ENCODE results near the gene ZNF526. TPM values are rescaled to one million over a fixed set of nuclear protein-coding genes. Genes with fewer than 3 reads are reported as not detected.

The ZNF526 gene
- polyA plus RNA-seq, 1 donor from 2014 or later = 2.1 TPM

DNA sequence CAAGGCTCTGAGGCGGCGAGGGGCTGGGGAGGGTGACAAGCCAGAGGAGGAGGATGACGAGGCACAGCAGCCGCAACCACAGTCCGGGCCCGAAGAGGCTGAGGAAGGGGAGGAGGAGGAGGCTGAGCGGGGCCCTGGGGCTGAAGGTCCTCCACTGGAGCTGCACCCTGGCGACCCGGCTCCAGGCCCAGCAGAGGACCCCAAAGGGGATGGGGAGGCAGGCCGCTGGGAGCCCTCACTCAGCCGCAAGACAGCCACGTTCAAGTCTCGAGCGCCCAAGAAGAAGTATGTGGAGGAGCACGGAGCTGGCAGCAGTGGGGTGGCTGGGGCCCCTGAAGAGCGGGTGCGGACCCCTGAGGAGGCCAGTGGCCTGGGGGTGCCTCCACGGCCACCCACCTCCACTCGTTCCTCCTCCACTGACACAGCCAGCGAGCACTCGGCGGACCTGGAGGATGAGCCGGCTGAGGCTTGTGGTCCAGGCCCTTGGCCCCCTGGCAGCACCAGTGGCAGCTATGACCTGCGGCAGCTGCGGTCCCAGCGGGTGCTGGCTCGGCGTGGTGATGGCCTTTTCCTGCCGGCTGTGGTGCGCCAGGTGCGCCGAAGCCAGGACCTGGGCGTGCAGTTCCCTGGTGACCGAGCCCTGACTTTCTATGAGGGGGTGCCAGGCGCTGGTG lies 51.9 kb downstream of the ZNF526 start:
- H3K4me3 ChIP-seq (ENCODE audit: low read length) = no peak overlapping the region
- no peaks in the 10 kb centered on the region for H3F3A ChIP-seq (ENCODE audit: insufficient read depth, low read length, poor library complexity, severe bottlenecking)
- no peak overlapping the region for H3K9ac ChIP-seq (ENCODE audit: low read length)
- no peaks in the 10 kb centered on the region for H3K27me3 ChIP-seq (ENCODE audit: insufficient read depth, low read depth, low read length)
- H4K20me1 ChIP-seq (ENCODE audit: insufficient read depth) = no peaks in the 10 kb centered on the region
- no peak overlapping the region for H2AFZ ChIP-seq (ENCODE audit: low read depth, low read length)
- H3K79me2 ChIP-seq (replicated peaks; ENCODE audit: insufficient read depth, low read length) = peaks cover 42% of the 10 kb centered on the region
- TF ChIP-seq MXI1 (conservative IDR thresholded peaks at IDR 0.05; ENCODE audit: poor library complexity, severe bottlenecking) = no peak
- TF ChIP-seq EP300 (conservative IDR thresholded peaks at IDR 0.05; ENCODE audit: poor library complexity, severe bottlenecking) = no peak
- no peak for TF ChIP-seq TAF1 (IDR thresholded peaks at IDR 0.05; ENCODE audit: low read depth)
- TF ChIP-seq, protein P1, sequence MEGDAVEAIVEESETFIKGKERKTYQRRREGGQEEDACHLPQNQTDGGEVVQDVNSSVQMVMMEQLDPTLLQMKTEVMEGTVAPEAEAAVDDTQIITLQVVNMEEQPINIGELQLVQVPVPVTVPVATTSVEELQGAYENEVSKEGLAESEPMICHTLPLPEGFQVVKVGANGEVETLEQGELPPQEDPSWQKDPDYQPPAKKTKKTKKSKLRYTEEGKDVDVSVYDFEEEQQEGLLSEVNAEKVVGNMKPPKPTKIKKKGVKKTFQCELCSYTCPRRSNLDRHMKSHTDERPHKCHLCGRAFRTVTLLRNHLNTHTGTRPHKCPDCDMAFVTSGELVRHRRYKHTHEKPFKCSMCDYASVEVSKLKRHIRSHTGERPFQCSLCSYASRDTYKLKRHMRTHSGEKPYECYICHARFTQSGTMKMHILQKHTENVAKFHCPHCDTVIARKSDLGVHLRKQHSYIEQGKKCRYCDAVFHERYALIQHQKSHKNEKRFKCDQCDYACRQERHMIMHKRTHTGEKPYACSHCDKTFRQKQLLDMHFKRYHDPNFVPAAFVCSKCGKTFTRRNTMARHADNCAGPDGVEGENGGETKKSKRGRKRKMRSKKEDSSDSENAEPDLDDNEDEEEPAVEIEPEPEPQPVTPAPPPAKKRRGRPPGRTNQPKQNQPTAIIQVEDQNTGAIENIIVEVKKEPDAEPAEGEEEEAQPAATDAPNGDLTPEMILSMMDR (IDR thresholded peaks at IDR 0.05; ENCODE audit: poor library complexity, severe bottlenecking) = no peak
- no peak for TF ChIP-seq POLR2AphosphoS5 (IDR thresholded peaks at IDR 0.05)
- no peak for TF ChIP-seq SMC3 (conservative IDR thresholded peaks at IDR 0.05; ENCODE audit: poor library complexity)
- TF ChIP-seq, protein P2, sequence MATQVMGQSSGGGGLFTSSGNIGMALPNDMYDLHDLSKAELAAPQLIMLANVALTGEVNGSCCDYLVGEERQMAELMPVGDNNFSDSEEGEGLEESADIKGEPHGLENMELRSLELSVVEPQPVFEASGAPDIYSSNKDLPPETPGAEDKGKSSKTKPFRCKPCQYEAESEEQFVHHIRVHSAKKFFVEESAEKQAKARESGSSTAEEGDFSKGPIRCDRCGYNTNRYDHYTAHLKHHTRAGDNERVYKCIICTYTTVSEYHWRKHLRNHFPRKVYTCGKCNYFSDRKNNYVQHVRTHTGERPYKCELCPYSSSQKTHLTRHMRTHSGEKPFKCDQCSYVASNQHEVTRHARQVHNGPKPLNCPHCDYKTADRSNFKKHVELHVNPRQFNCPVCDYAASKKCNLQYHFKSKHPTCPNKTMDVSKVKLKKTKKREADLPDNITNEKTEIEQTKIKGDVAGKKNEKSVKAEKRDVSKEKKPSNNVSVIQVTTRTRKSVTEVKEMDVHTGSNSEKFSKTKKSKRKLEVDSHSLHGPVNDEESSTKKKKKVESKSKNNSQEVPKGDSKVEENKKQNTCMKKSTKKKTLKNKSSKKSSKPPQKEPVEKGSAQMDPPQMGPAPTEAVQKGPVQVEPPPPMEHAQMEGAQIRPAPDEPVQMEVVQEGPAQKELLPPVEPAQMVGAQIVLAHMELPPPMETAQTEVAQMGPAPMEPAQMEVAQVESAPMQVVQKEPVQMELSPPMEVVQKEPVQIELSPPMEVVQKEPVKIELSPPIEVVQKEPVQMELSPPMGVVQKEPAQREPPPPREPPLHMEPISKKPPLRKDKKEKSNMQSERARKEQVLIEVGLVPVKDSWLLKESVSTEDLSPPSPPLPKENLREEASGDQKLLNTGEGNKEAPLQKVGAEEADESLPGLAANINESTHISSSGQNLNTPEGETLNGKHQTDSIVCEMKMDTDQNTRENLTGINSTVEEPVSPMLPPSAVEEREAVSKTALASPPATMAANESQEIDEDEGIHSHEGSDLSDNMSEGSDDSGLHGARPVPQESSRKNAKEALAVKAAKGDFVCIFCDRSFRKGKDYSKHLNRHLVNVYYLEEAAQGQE (IDR thresholded peaks at IDR 0.05; ENCODE audit: borderline replicate concordance) = no peak
- no peak for TF ChIP-seq RAD21 (conservative IDR thresholded peaks at IDR 0.05)
- no peak overlapping the region for H3K27ac ChIP-seq (ENCODE audit: low read length)
- H3K9me3 ChIP-seq (ENCODE audit: low read length) = no peaks in the 10 kb centered on the region
- H3K36me3 ChIP-seq (ENCODE audit: insufficient read depth, low read length) = peaks cover 6% of the 10 kb centered on the region
- H3K4me2 ChIP-seq (ENCODE audit: low read length) = no peak overlapping the region
- H3K9me2 ChIP-seq (ENCODE audit: insufficient read depth, low read length) = no peaks in the 10 kb centered on the region

DNA sequence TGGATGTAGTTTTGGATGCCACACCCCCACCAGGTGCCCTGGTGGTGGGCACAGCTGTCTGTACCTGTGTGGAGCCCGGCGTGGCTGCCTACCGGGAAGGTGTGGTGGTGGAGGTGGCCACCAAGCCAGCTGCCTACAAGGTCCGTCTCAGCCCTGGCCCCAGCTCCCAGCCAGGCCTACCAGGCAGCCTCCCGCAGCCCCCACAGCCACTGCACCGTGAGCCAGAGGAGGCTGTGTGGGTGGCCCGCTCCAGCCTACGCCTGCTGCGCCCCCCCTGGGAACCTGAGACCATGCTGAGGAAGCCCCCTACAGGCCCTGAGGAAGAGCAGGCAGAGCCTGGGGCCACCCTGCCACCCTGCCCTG lies 52.4 kb downstream of the ZNF526 start:
- TF ChIP-seq RAD21 (conservative IDR thresholded peaks at IDR 0.05) (no peak), TAF1 (IDR thresholded peaks at IDR 0.05; ENCODE audit: low read depth) (no peak), SMC3 (conservative IDR thresholded peaks at IDR 0.05; ENCODE audit: poor library complexity) (no peak), POLR2AphosphoS5 (IDR thresholded peaks at IDR 0.05) (no peak), EZH2 (IDR thresholded peaks at IDR 0.05; ENCODE audit: borderline replicate concordance, insufficient read depth, low read length, poor library complexity, severe bottlenecking) (no peak), EP300 (conservative IDR thresholded peaks at IDR 0.05; ENCODE audit: poor library complexity, severe bottlenecking) (no peak), MXI1 (conservative IDR thresholded peaks at IDR 0.05; ENCODE audit: poor library complexity, severe bottlenecking) (no peak)
- TF ChIP-seq, protein P2 (IDR thresholded peaks at IDR 0.05; ENCODE audit: borderline replicate concordance) = no peak
- TF ChIP-seq, protein P1 (IDR thresholded peaks at IDR 0.05; ENCODE audit: poor library complexity, severe bottlenecking) = no peak
- H3K27ac ChIP-seq (ENCODE audit: low read length) = no peak overlapping the region

More for the DNA sequence above, 52.4 kb downstream of the ZNF526 start:
- no peak overlapping the region for H3K9ac ChIP-seq (ENCODE audit: low read length)
- H3K9me3 ChIP-seq (ENCODE audit: low read length) = no peaks in the 10 kb centered on the region
- no peaks in the 10 kb centered on the region for H4K20me1 ChIP-seq (ENCODE audit: insufficient read depth)
- no peak overlapping the region for H2AFZ ChIP-seq (ENCODE audit: low read depth, low read length)
- no peaks in the 10 kb centered on the region for H3F3A ChIP-seq (ENCODE audit: insufficient read depth, low read length, poor library complexity, severe bottlenecking)
- H3K36me3 ChIP-seq (ENCODE audit: insufficient read depth, low read length) = peaks cover 6% of the 10 kb centered on the region
- no peak overlapping the region for H3K4me2 ChIP-seq (ENCODE audit: low read length)
- no peak overlapping the region for H3K4me3 ChIP-seq (ENCODE audit: low read length)
- H3K27me3 ChIP-seq (ENCODE audit: insufficient read depth, low read depth, low read length) = no peaks in the 10 kb centered on the region
- H3K9me2 ChIP-seq (ENCODE audit: insufficient read depth, low read length) = no peaks in the 10 kb centered on the region
- peaks cover 42% of the 10 kb centered on the region for H3K79me2 ChIP-seq (replicated peaks; ENCODE audit: insufficient read depth, low read length)

All from neural cell (in vitro differentiated cells).